ENCODE results near the gene THSD7A. TPM values are rescaled to one million over a fixed set of nuclear protein-coding genes. Genes with fewer than 3 reads are reported as not detected.

Gene THSD7A
- total RNA-seq, 2 donors from 2014 or later, result 1.6 to 6.1 TPM

GRCh38 chr7:11605749-11606148, 226.2 kb downstream of the THSD7A start:
- no peak overlapping the region for H3K4me3 ChIP-seq
- H3K27me3 ChIP-seq (replicated peaks; ENCODE audit: insufficient read depth), result no peaks in the 10 kb centered on the region
- H3K36me3 ChIP-seq, result no peaks in the 10 kb centered on the region
- H3K9me3 ChIP-seq, result no peaks in the 10 kb centered on the region
- no peak for TF ChIP-seq CTCF (IDR thresholded peaks at IDR 0.05)
- DNase-seq (ENCODE audit: low spot score), result no peak
- ATAC-seq (ENCODE audit: insufficient number of reproducible peaks, low FRiP score, low read depth), result no peak
- H3K4me1 ChIP-seq (ENCODE audit: control insufficient read depth in 1 of 2, low read depth in 2 of 2), result no peaks in the 10 kb centered on the region
- no peak overlapping the region for H3K27ac ChIP-seq

- DNase-seq (ENCODE audit: low spot score), result no peak
- Histone ChIP-seq H3K4me1 (ENCODE audit: control insufficient read depth in 1 of 2, low read depth in 2 of 2) (no peaks in the 10 kb centered on the region), H3K36me3 (no peaks in the 10 kb centered on the region), H3K9me3 (no peaks in the 10 kb centered on the region), H3K4me3 (no peak overlapping the region), H3K27ac (no peak overlapping the region), H3K27me3 (replicated peaks; ENCODE audit: insufficient read depth) (no peaks in the 10 kb centered on the region)
- ATAC-seq (ENCODE audit: insufficient number of reproducible peaks, low FRiP score, low read depth), result no peak
- TF ChIP-seq CTCF (IDR thresholded peaks at IDR 0.05), result no peak
Measured at GRCh38 chr7:11604505-11604904, 227.5 kb downstream of the THSD7A start.

- Histone ChIP-seq H3K4me1 (ENCODE audit: control insufficient read depth in 1 of 2, low read depth in 2 of 2) (no peaks in the 10 kb centered on the region), H3K4me3 (no peak overlapping the region), H3K27ac (no peak overlapping the region), H3K27me3 (replicated peaks; ENCODE audit: insufficient read depth) (no peaks in the 10 kb centered on the region), H3K9me3 (no peaks in the 10 kb centered on the region), H3K36me3 (no peaks in the 10 kb centered on the region)
- no peak for DNase-seq (ENCODE audit: low spot score)
- ATAC-seq (ENCODE audit: insufficient number of reproducible peaks, low FRiP score, low read depth), result no peak
- no peak for TF ChIP-seq CTCF (IDR thresholded peaks at IDR 0.05)
Measured at GRCh38 chr7:11601761-11602160, 230.2 kb downstream of the THSD7A start.

- no peak for TF ChIP-seq CTCF (IDR thresholded peaks at IDR 0.05)
- ATAC-seq (ENCODE audit: insufficient number of reproducible peaks, low FRiP score, low read depth) (no peak), DNase-seq (ENCODE audit: low spot score) (no peak)
- Histone ChIP-seq H3K9me3 (no peaks in the 10 kb centered on the region), H3K27ac (no peak overlapping the region), H3K4me3 (no peak overlapping the region), H3K36me3 (no peaks in the 10 kb centered on the region), H3K4me1 (ENCODE audit: control insufficient read depth in 1 of 2, low read depth in 2 of 2) (no peaks in the 10 kb centered on the region), H3K27me3 (replicated peaks; ENCODE audit: insufficient read depth) (no peaks in the 10 kb centered on the region)
Measured at GRCh38 chr7:11593322-11593721, 238.7 kb downstream of the THSD7A start.

GRCh38 chr7:11592699-11593098, 239.3 kb downstream of the THSD7A start:
- Histone ChIP-seq H3K9me3 (no peaks in the 10 kb centered on the region), H3K36me3 (no peaks in the 10 kb centered on the region), H3K4me3 (no peak overlapping the region), H3K27me3 (replicated peaks; ENCODE audit: insufficient read depth) (no peaks in the 10 kb centered on the region), H3K4me1 (ENCODE audit: control insufficient read depth in 1 of 2, low read depth in 2 of 2) (no peaks in the 10 kb centered on the region), H3K27ac (no peak overlapping the region)
- no peak for TF ChIP-seq CTCF (IDR thresholded peaks at IDR 0.05)
- DNase-seq (ENCODE audit: low spot score), result no peak
- ATAC-seq (ENCODE audit: insufficient number of reproducible peaks, low FRiP score, low read depth), result no peak

Data from thoracic aorta (tissue), 2 donors.